GM12874 (cell line): ENCODE measurements around the gene CCDC171.

ENCODE experiments used
- TF ChIP-seq, protein P1 (sequence below): IDR thresholded peaks from 2 replicates; pipeline ENCODE4 v1.5.1; 2011; ENCODE audit warnings: low read depth, mild to moderate bottlenecking, control low read depth, low read length, moderate library complexity; ENCODE audit not compliant: insufficient read depth

CCDC171 gene

DNA sequence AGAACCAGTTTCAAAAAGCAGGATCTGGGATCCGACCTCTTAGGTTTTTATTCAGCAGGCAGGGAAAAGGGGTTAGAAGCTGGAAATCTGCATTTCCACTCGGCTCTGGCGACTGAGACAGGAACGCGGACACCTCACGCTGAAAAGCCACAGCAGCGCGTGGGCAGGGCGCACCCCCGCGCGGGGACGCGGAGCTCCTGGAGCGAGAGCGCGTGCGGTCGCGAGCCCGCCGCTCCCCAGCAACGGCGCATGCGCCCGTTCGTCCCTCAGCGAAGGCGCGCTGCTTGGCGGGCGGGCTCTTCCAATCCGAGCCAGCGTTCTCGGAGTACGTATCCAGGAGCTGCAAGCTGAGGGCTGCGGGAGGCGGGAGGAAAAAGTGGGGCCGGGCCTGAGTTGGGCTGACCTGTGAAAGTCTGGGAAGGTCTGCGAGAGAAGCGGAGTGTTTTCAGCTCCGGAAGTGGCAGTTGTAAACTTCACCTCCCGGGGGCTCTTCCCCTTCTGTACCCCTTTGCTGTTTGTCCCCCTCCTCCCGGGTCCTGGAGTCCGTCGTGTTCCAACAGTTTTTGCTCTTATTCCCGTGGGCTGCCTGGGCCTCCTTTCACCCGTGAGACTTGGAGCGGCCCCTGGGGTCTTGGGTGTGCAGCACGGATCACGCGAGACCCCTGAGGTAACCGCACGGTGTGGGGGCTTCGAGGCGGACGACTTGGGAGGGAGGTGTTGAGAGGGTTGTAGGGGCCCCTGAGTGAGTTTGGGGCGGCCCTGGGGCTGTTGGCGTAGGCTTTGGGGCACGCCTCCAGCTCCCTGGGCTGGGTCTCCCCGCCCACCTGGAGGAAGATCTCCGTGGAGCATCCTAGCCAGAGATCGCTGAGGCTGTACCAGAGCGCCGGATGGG, at the start of gene CCDC171:
TSS of gene CCDC171 (plus strand) at position 408 of the 892 bp plus-strand sequence. CDS start 11,046 bp downstream, outside the sequence.
- TF ChIP-seq, protein P1, sequence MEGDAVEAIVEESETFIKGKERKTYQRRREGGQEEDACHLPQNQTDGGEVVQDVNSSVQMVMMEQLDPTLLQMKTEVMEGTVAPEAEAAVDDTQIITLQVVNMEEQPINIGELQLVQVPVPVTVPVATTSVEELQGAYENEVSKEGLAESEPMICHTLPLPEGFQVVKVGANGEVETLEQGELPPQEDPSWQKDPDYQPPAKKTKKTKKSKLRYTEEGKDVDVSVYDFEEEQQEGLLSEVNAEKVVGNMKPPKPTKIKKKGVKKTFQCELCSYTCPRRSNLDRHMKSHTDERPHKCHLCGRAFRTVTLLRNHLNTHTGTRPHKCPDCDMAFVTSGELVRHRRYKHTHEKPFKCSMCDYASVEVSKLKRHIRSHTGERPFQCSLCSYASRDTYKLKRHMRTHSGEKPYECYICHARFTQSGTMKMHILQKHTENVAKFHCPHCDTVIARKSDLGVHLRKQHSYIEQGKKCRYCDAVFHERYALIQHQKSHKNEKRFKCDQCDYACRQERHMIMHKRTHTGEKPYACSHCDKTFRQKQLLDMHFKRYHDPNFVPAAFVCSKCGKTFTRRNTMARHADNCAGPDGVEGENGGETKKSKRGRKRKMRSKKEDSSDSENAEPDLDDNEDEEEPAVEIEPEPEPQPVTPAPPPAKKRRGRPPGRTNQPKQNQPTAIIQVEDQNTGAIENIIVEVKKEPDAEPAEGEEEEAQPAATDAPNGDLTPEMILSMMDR = no peak

DNA sequence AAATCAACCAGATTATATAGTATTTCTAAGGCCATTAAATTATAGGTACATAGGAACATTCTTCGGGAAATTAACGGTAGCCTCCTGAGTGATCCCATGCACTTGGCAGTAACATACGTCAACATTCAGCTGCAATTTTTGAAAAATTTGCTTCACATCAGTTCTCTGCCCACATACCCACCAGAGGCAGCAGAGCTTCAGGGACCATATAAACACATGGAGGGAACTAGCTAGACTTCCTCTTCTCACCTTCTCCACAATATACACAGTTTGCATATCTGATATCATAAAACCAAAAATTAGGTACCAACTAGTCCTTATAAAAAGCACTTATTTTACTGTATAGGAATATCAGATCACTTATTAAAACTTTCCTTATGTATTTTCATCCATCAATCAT, 46.9 kb upstream of the CCDC171 start:
- TF ChIP-seq, protein P1 = peak; percentile 15; the same call in 1 of the 2 replicates

DNA sequence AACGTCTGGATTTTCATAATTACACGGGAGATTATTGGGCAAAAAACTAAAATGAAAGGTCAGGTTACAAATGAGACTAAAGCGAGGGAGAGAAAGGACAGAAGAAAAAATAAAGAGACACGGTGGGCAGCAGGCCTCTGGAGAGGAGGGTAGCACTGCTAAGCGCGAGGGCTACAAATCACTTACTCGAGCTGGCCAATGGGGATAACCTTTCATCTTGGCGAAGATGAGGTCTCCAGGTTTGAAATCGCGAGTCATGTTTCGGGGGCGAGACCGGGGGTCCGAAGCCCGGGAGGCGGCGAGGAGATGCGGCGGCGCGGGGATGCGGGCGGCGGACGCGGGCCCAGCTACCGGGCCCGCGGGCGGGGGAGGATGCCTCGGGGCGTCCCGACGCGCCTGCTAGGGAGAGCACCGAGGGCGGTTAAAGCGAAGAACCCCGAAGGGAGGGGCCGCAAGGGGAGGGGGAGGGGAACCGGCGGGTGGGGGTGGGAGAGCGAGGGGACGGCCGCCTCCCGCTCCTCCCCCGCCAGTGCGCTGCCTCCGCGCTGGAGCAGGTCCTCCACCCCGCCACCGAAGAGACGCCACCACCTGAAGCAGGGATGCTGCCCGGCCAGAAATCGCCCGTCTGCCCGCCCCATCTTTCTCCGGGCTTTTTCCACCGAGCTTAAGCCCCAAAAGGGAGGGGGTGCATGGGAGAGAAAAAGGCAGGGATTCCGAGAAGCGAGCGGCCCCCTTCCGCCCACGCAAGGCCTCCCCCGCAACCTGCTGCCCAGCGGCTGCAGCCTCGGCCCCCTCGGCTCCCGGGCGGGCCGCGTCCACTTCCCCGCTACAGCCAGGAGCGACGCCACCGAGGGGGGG, 42.7 kb upstream of the CCDC171 start:
- TF ChIP-seq, protein P1 = no peak

DNA sequence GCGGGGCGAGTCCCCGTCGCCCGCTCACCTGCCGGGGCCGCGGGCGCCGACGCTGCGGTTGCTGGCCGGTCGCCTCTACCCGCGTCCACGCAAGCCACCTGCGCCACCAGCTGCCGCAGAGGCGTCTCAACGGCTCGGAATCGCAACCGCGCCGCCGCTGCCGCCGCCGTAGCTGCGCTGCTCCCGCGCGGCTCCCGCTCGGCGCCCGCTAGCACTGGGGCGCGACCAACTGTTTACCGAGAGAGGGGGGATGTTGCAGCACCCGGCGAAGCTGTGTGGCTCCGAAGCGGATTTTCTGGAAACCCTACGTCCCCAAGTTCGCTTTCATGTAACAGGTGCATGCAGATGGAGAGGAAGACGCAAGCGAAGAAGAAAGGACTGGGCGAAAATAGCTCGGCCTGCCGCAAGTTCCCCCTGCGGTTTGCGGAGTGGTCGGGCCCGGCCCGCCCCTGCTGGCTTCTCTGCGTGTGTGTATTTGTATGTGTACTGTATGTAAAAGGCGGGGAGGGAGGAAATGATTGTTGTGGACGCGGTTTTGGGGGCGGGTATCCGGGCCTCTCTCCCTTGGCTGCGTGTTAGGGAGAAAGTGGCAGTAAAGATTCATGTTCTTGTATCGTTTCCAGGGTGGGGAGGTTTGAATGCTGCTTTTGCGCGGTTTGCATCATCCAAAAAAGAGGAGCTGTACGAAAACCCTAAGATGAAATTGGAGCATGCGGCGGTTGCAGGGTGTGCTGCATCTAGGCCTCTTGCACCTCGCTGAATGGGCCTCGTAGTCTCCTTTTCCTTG, 41.9 kb upstream of the CCDC171 start, which contains the start of gene PSIP1:
TSS of gene PSIP1 (minus strand) at position 182 of the 787 bp plus-strand sequence. CDS start 782 bp downstream, outside the sequence.
- TF ChIP-seq, protein P1 = no peak

DNA sequence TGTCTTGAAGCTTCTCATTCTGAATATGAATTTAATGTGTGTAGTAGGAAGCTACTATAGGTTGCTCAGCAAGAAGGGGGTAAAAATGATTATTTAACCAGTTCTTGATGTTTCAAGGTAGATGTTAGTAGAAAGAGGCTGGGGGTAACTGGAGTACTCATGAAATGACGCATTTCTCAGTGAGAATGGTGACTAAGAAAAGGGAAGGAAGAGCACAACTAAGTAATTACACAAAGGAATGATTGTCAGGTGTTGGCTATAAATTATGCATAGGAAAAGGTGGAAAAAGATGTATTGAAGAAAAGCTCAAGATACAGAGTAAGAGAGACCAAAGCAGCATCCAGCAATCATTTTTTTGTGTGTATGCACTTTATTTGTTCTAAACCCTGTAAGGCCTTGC, 40.6 kb upstream of the CCDC171 start:
- TF ChIP-seq, protein P1 = no peak

DNA sequence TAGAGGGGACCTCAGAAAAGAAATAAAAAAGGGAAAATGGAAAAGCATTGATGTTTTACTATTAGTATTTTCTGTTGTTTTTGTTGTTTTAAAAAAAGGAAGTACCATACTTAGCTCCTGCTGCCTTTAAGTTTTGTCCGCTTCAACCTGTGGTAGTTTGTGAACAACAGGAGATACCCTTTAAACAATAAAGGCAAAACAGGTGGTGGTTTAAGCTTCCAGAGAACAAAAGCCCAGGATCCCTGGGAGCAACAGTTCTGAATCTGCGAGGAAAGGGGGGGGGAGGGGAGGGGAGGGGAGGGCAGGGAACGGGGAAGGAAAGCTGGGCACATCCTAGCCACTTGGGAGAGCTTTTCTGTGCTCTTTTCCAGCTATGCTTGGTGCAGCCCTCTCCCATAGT, 40.0 kb upstream of the CCDC171 start:
- TF ChIP-seq, protein P1 = no peak
